ENCODE data around the gene DPP4. TPM values are rescaled to one million over a fixed set of nuclear protein-coding genes. Genes with fewer than 3 reads are reported as not detected.

DPP4 gene
- total RNA-seq, 1 experiment from 2014 or later = 23.3 TPM

DNA sequence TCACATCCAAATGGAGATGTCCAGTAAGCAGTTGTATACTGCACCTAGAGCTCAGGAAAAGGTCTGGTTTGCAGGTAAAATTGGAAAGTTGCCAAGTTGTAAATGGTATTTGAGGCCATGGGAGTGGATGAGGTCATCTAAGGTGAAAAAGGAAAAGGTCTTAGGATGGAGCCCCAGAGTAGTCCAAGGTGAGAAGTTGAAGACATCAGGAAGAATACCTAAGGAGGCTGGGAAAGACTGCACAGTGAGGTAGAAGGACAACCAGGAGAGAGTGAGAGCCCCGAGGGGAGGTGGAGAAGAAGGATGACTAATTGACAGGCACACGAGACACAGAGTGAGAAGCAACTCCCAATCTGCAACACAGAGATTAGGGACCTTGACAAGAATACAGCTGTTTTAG, 10.7 kb downstream of the DPP4 start:
- no peak for ATAC-seq
- intact Hi-C loops (cut with micrococcal nuclease) = no loop called here
- peaks cover 6% of the 10 kb centered on the region; the same call in 1 of the 2 replicates for H3K9me3 ChIP-seq (ENCODE audit: low read length)
- H3F3A ChIP-seq (ENCODE audit: low read length, unreplicated experiment) = no peaks in the 10 kb centered on the region
- DNase-seq = no peak
- no peak overlapping the region for H3K27ac ChIP-seq (ENCODE audit: low read length)
- no peaks in the 10 kb centered on the region for H3K79me2 ChIP-seq (ENCODE audit: low read length)
- H3K36me3 ChIP-seq (ENCODE audit: low read depth, low read length) = peaks cover 6% of the 10 kb centered on the region; the same call in 1 of the 2 replicates
- no peak for TF ChIP-seq EZH2phosphoT487 (IDR thresholded peaks at IDR 0.05; ENCODE audit: borderline replicate concordance, low read length)
- no peak for TF ChIP-seq EZH2 (IDR thresholded peaks at IDR 0.05; ENCODE audit: low read length, unreplicated experiment)
- TF ChIP-seq, protein P1, sequence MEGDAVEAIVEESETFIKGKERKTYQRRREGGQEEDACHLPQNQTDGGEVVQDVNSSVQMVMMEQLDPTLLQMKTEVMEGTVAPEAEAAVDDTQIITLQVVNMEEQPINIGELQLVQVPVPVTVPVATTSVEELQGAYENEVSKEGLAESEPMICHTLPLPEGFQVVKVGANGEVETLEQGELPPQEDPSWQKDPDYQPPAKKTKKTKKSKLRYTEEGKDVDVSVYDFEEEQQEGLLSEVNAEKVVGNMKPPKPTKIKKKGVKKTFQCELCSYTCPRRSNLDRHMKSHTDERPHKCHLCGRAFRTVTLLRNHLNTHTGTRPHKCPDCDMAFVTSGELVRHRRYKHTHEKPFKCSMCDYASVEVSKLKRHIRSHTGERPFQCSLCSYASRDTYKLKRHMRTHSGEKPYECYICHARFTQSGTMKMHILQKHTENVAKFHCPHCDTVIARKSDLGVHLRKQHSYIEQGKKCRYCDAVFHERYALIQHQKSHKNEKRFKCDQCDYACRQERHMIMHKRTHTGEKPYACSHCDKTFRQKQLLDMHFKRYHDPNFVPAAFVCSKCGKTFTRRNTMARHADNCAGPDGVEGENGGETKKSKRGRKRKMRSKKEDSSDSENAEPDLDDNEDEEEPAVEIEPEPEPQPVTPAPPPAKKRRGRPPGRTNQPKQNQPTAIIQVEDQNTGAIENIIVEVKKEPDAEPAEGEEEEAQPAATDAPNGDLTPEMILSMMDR (conservative IDR thresholded peaks at IDR 0.05; ENCODE audit: low read depth, low read length) = no peak
- no peak overlapping the region for H3K4me2 ChIP-seq (ENCODE audit: low read length)
- H3K27me3 ChIP-seq (ENCODE audit: low read length) = no peaks in the 10 kb centered on the region
- no peak overlapping the region for H2AFZ ChIP-seq (ENCODE audit: low read length)
- POLR2A ChIA-PET (ENCODE audit: unreplicated experiment) = no interaction called here
- peaks cover 14% of the 10 kb centered on the region for H3K4me1 ChIP-seq (ENCODE audit: insufficient read depth, low read length)
- BruUV-seq (replicated peaks) = no TSS peak
- CTCF ChIA-PET = no interaction called here
- no peaks in the 10 kb centered on the region for H4K20me1 ChIP-seq (ENCODE audit: low read length)
- no peak overlapping the region for H3K9ac ChIP-seq (ENCODE audit: low read length)
- H3K4me3 ChIP-seq (ENCODE audit: low read length) = no peak overlapping the region
- no peaks in the 10 kb centered on the region for H3K9me2 ChIP-seq (replicated peaks; ENCODE audit: low read length)

DNA sequence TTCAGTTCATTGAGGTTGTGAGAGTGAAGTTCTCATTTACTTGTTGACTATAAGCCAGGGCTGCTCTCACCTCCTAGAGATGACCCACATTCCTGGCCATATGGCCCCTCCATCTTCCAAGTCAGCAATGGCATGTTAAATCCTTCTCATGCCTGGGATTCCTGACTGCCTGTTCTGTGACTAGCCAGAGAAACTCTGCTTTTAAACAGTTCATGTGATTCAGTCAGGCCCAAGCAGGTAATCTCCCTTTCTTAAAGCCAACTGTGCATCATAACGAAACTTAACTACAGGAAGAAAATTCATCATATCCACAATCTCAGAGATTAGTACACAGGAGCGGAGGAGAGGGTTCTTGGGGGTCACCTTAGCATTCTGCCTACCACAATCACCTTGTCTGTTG, 11.5 kb downstream of the DPP4 start:
- intact Hi-C loops (cut with micrococcal nuclease) = no loop called here
- no peak overlapping the region for H3K27ac ChIP-seq (ENCODE audit: low read length)
- no peaks in the 10 kb centered on the region for H3K79me2 ChIP-seq (ENCODE audit: low read length)
- no TSS peak for BruUV-seq (replicated peaks)
- no peak overlapping the region for H3K4me2 ChIP-seq (ENCODE audit: low read length)
- H3K27me3 ChIP-seq (ENCODE audit: low read length) = no peaks in the 10 kb centered on the region
- H2AFZ ChIP-seq (ENCODE audit: low read length) = no peak overlapping the region
- TF ChIP-seq EZH2phosphoT487 (IDR thresholded peaks at IDR 0.05; ENCODE audit: borderline replicate concordance, low read length) = no peak
- TF ChIP-seq, protein P1 (conservative IDR thresholded peaks at IDR 0.05; ENCODE audit: low read depth, low read length) = no peak
- TF ChIP-seq EZH2 (IDR thresholded peaks at IDR 0.05; ENCODE audit: low read length, unreplicated experiment) = no peak
- no peaks in the 10 kb centered on the region for H4K20me1 ChIP-seq (ENCODE audit: low read length)
- H3K4me3 ChIP-seq (ENCODE audit: low read length) = no peak overlapping the region
- H3K9me3 ChIP-seq (ENCODE audit: low read length) = peaks cover 9% of the 10 kb centered on the region
- DNase-seq = no peak
- H3K36me3 ChIP-seq (ENCODE audit: low read depth, low read length) = peaks cover 10% of the 10 kb centered on the region; the same call in 1 of the 2 replicates
- H3K9me2 ChIP-seq (replicated peaks; ENCODE audit: low read length) = no peaks in the 10 kb centered on the region
- ChIA-PET POLR2A (ENCODE audit: unreplicated experiment) (no interaction called here), CTCF (no interaction called here)
- no peaks in the 10 kb centered on the region for H3F3A ChIP-seq (ENCODE audit: low read length, unreplicated experiment)
- H3K4me1 ChIP-seq (ENCODE audit: insufficient read depth, low read length) = peaks cover 7% of the 10 kb centered on the region
- no peak for ATAC-seq
- no peak overlapping the region for H3K9ac ChIP-seq (ENCODE audit: low read length)

DNA sequence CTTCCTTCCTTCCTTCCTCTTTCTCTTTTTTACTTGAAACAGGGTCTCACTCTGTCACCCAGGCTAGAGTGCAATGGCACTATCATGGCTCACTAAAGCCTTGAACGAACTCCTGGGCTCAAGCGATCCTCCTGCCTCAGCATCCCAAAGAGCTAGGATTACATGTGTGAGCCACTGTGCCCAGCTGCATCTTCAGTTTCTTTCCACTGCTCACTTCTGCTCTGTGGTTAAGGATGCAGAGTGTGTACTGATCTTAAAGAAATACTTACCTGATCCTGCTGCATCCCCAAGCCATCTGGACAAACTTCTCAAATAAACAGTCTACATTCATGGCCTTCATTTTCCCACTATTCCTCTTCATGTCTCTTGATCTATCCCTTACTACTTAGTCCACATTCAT, 13.0 kb downstream of the DPP4 start:
- H3K79me2 ChIP-seq (ENCODE audit: low read length) = no peaks in the 10 kb centered on the region
- H3K4me2 ChIP-seq (ENCODE audit: low read length) = no peak overlapping the region
- POLR2A ChIA-PET (ENCODE audit: unreplicated experiment) = interaction anchor here (0.6 kb wide), 1 partner anchor 649 kb away, joined by 3 read pairs; no protein-coding TSS in a partner anchor
- no peaks in the 10 kb centered on the region for H4K20me1 ChIP-seq (ENCODE audit: low read length)
- H3K9me3 ChIP-seq (ENCODE audit: low read length) = peaks cover 24% of the 10 kb centered on the region
- H2AFZ ChIP-seq (ENCODE audit: low read length) = no peak overlapping the region
- intact Hi-C loops (cut with micrococcal nuclease) = no loop called here
- H3F3A ChIP-seq (ENCODE audit: low read length, unreplicated experiment) = no peaks in the 10 kb centered on the region
- no peak overlapping the region for H3K4me3 ChIP-seq (ENCODE audit: low read length)
- DNase-seq = no peak
- H3K27me3 ChIP-seq (ENCODE audit: low read length) = no peaks in the 10 kb centered on the region
- no peaks in the 10 kb centered on the region for H3K4me1 ChIP-seq (ENCODE audit: insufficient read depth, low read length)
- CTCF ChIA-PET = no interaction called here
- no peak for ATAC-seq
- H3K9me2 ChIP-seq (replicated peaks; ENCODE audit: low read length) = no peaks in the 10 kb centered on the region
- peaks cover 25% of the 10 kb centered on the region for H3K36me3 ChIP-seq (ENCODE audit: low read depth, low read length)
- H3K9ac ChIP-seq (ENCODE audit: low read length) = no peak overlapping the region
- TF ChIP-seq EZH2 (IDR thresholded peaks at IDR 0.05; ENCODE audit: low read length, unreplicated experiment) (no peak), EZH2phosphoT487 (IDR thresholded peaks at IDR 0.05; ENCODE audit: borderline replicate concordance, low read length) (no peak)
- TF ChIP-seq, protein P1 (conservative IDR thresholded peaks at IDR 0.05; ENCODE audit: low read depth, low read length) = no peak
- no peak overlapping the region for H3K27ac ChIP-seq (ENCODE audit: low read length)
- BruUV-seq (replicated peaks) = no TSS peak

Measured in PC-3 (cell line).